Naive thymus-derived CD4-positive, alpha-beta T cell (primary cell): ENCODE measurements around the gene ROBO1. TPM values are rescaled to one million over a fixed set of nuclear protein-coding genes. Genes with fewer than 3 reads are reported as not detected.

ENCODE experiments used
- ATAC-seq: fragments of 150-1000 bp; cut with Tn5 transposase; 2 replicates; pipeline ENCODE4 v1.10.0; 2021; ENCODE audit warnings: mild to moderate bottlenecking, moderate library complexity
- CTCF ChIA-PET: fragments of 350-600 bp; sonication (Branson Sonifier 250); formaldehyde crosslinking; loops from one replicate; lab custom pipeline; 2021; ENCODE audit warnings: antibody characterized with exemption; lab: Charles Lee
- POLR2A ChIA-PET: fragments of 350-600 bp; sonication (Branson Sonifier 250); formaldehyde crosslinking; loops from one replicate; lab custom pipeline; 2021; ENCODE audit warnings: antibody characterized with exemption, inconsistent platforms; lab: Charles Lee
- DNase-seq, 9 donors: peaks; one replicate each; pipeline versions ENCODE4 v3.0.0 to v3.0.0-alpha.2; 2020 to 2022; ENCODE audit warnings: mixed read lengths in 1 of 9
- H3K27ac ChIP-seq: one replicate; pipeline ENCODE4 v1.7.0; 2013; ENCODE audit warnings: mild to moderate bottlenecking, low read depth, low read length, moderate library complexity
- H3K27me3 ChIP-seq, 2 donors: one replicate each; pipeline ENCODE4 v1.7.0; 2013; ENCODE audit warnings: low read length in 2 of 2, mild to moderate bottlenecking in 2 of 2, moderate library complexity in 2 of 2; ENCODE audit not compliant: control insufficient read depth in 2 of 2, insufficient read depth in 2 of 2
- H3K36me3 ChIP-seq, 3 experiments: 1 replicate in 2 of 3; 2 replicates in 1 of 3; pipeline ENCODE4 v1.7.0; 2013; ENCODE audit warnings: low read length in 3 of 3, mild to moderate bottlenecking in 3 of 3, moderate library complexity in 1 of 3; ENCODE audit not compliant: insufficient read depth in 3 of 3, control insufficient read depth in 2 of 3
- H3K4me1 ChIP-seq, 2 donors: one replicate each; pipeline ENCODE4 v1.7.0; 2013; ENCODE audit warnings: low read length in 2 of 2, mild to moderate bottlenecking in 2 of 2, moderate library complexity in 1 of 2; ENCODE audit not compliant: control insufficient read depth in 2 of 2, insufficient read depth in 2 of 2
- H3K4me3 ChIP-seq: 2 replicates; pipeline ENCODE4 v1.7.0; 2013; ENCODE audit warnings: mild to moderate bottlenecking, low read length
- H3K9me3 ChIP-seq, 3 experiments: 1 replicate in 2 of 3; 2 replicates in 1 of 3; pipeline ENCODE4 v1.7.0; 2013; ENCODE audit warnings: low read length in 3 of 3; ENCODE audit not compliant: control insufficient read depth in 2 of 3
- H3K27ac Mint-ChIP-seq, 9 donors: one replicate each; pipeline ENCODE4 v1.8.0; 2020 to 2022; ENCODE audit warnings: mixed read lengths in 9 of 9, mild to moderate bottlenecking in 8 of 9, moderate library complexity in 5 of 9, inconsistent platforms in 2 of 9
- H3K27me3 Mint-ChIP-seq, 5 donors: one replicate each; pipeline ENCODE4 v1.8.0; 2021 to 2022; ENCODE audit warnings: mixed read lengths in 5 of 5, mild to moderate bottlenecking in 1 of 5
- H3K36me3 Mint-ChIP-seq, 5 donors: one replicate each; pipeline ENCODE4 v1.8.0; 2020 to 2022; ENCODE audit warnings: mixed read lengths in 5 of 5, mild to moderate bottlenecking in 3 of 5, inconsistent platforms in 1 of 5
- H3K4me1 Mint-ChIP-seq, 7 donors: one replicate each; pipeline ENCODE4 v1.8.0; 2020 to 2022; ENCODE audit warnings: mixed read lengths in 7 of 7, mild to moderate bottlenecking in 3 of 7, inconsistent platforms in 1 of 7
- H3K4me3 Mint-ChIP-seq, 10 donors: one replicate each; pipeline ENCODE4 v1.8.0; 2020 to 2022; ENCODE audit warnings: mild to moderate bottlenecking in 10 of 10, mixed read lengths in 10 of 10, moderate library complexity in 6 of 10, inconsistent platforms in 2 of 10
- H3K9me3 Mint-ChIP-seq, 11 donors: one replicate each; pipeline ENCODE4 v1.8.0; 2020 to 2022; ENCODE audit warnings: mixed read lengths in 11 of 11, mild to moderate bottlenecking in 4 of 11, inconsistent platforms in 1 of 11, moderate library complexity in 1 of 11
- intact Hi-C, 2 donors: fragments of 100-400 bp; cut with micrococcal nuclease; formaldehyde crosslinking; loops; one replicate each; pipeline ENCODE4 v1.15.1; 2023
- polyA plus RNA-seq, 2 donors: library from polyadenylated mRNA; unstranded; fragments of 300-500 nt; fragmentation: Illumina TruSeq; gene quantifications; one replicate each; pipeline ENCODE4 v1.2.3, GENCODE V29; 2021
- total RNA-seq, 6 experiments: library from RNA in 5 of 6; stranded (reverse) in 5 of 6; gene quantifications; 1 replicate in 5 of 6; 2 replicates in 1 of 6; pipeline ENCODE4 v1.2.3 and lab custom pipeline; 2021 to 2026

The ROBO1 gene
- total and polyA plus RNA-seq, 7 experiments from 2014 or later: 0.08 to 0.59 (median 0.26) TPM; not detected in 2

DNA sequence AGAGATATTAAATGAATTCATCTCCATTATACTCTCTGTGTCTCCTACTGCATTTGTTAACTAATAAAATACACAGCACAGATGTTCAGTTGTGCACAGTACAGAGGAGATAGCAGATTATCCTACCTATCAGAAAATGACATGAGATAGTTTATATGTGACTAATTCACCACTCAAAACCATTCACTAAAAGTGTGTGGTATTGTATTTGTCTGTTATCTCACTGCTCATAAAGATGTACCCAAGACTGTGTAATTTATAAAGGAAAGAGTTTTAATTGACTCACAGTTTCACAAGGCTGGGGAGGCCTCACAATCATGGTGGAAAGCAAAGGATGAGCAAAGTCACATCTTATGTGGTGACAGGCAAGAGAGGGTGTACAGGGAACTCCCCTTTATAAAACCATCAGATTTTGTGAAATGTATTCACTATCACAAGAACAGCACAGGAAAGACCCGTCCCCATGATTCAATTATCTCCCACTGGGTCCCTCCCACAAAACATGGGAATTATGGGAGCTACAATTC, 936.3 kb downstream of the ROBO1 start:
- intact Hi-C loops: no loop called here
- H3K4me1 Mint-ChIP-seq: no peaks in the 10 kb centered on the region
- no peak for ATAC-seq

DNA sequence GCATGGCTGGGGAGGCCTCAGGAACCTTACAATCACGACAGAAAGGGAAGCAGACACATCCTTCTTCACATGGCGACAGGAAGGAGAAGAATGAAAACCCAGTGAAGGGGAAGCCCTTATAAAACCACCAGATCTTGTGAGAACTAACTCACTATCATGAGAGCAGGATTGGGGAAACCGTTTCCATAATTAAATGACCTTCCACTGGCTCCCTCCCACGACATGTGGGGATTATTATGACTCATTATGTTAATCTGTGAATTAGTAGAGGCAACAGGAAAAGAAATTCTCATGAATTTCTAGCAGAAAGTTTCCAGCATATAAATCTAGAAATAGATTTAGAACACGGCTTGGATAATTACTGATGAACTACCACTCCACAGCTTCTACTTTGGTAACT, 937.3 kb downstream of the ROBO1 start:
- H3K9me3 ChIP-seq: no peaks in the 10 kb centered on the region
- intact Hi-C loops: no loop called here
- no peak overlapping the region for H3K27ac ChIP-seq
- no peaks in the 10 kb centered on the region for H3K36me3 ChIP-seq
- Mint-ChIP-seq H3K4me3 (no peak overlapping the region), H3K9me3 (peaks cover 0 to 14% (median 0%) of the 10 kb centered on the region in 11 donors), H3K27me3 (no peaks in the 10 kb centered on the region), H3K4me1 (no peaks in the 10 kb centered on the region), H3K27ac (no peak overlapping the region), H3K36me3 (no peaks in the 10 kb centered on the region)
- CTCF ChIA-PET: no interaction called here
- ATAC-seq: no peak
- no peak overlapping the region for H3K4me3 ChIP-seq
- no peak for DNase-seq
- POLR2A ChIA-PET: no interaction called here
- H3K27me3 ChIP-seq: no peaks in the 10 kb centered on the region
- H3K4me1 ChIP-seq: no peaks in the 10 kb centered on the region

More for the DNA sequence above, 936.3 kb downstream of the ROBO1 start:
- H3K27ac Mint-ChIP-seq: no peak overlapping the region
- H3K36me3 Mint-ChIP-seq: no peaks in the 10 kb centered on the region
- POLR2A ChIA-PET: no interaction called here
- Histone ChIP-seq H3K9me3 (no peaks in the 10 kb centered on the region), H3K4me1 (no peaks in the 10 kb centered on the region), H3K4me3 (no peak overlapping the region), H3K36me3 (no peaks in the 10 kb centered on the region), H3K27ac (no peak overlapping the region), H3K27me3 (no peaks in the 10 kb centered on the region)
- H3K27me3 Mint-ChIP-seq: no peaks in the 10 kb centered on the region
- no peak for DNase-seq
- CTCF ChIA-PET: no interaction called here
- peaks cover 0 to 14% (median 0%) of the 10 kb centered on the region in 11 donors for H3K9me3 Mint-ChIP-seq
- no peak overlapping the region for H3K4me3 Mint-ChIP-seq

DNA sequence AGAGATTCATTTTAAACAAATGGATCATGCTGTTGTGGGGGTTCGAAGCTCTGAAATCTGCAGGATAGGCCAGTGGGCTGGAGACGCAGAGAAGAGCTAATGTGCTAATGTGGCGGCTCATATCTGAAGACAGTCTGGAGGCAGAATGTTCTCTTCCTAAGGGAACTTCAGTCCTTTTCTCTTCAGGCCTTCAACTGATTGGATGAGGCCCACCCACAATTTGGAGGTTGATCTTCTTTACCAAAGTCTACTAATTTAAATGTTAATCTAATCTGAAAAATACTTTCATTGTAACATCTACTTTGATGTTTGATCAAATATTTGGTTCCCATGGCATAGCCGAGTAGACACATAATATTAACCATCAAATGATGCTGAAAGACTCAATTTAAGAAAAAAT, 940.2 kb downstream of the ROBO1 start:
- Mint-ChIP-seq H3K4me1 (no peaks in the 10 kb centered on the region), H3K36me3 (no peaks in the 10 kb centered on the region), H3K4me3 (no peak overlapping the region), H3K27me3 (no peaks in the 10 kb centered on the region), H3K9me3 (peaks cover 0 to 14% (median 0%) of the 10 kb centered on the region in 11 donors), H3K27ac (no peak overlapping the region)
- ChIA-PET POLR2A (no interaction called here), CTCF (no interaction called here)
- ATAC-seq (no peak), DNase-seq (no peak)
- Histone ChIP-seq H3K9me3 (no peaks in the 10 kb centered on the region), H3K4me1 (no peaks in the 10 kb centered on the region), H3K36me3 (no peaks in the 10 kb centered on the region), H3K4me3 (no peak overlapping the region), H3K27ac (no peak overlapping the region), H3K27me3 (no peaks in the 10 kb centered on the region)
- intact Hi-C loops: no loop called here

DNA sequence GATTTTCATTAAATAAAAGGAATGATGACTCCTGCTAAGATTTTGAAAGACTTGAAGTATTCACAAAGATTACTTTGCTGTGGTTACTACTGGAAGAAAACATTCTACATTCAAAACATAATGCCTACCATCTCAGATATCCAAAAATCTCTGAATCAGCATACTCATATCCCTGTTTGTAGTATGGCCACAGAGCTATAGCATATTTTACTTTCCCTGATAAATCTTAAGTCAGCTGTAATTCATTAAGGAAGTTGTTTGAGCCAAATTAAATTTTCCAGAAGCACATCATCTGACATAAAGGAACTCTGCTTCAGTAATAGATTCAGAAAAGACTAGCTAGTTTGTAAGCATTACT, 942.0 kb downstream of the ROBO1 start:
- ATAC-seq (no peak), DNase-seq (no peak)
- H3K9me3 Mint-ChIP-seq: peaks cover 0 to 11% (median 0%) of the 10 kb centered on the region in 11 donors
- ChIA-PET POLR2A (no interaction called here), CTCF (no interaction called here)
- H3K36me3 ChIP-seq: no peaks in the 10 kb centered on the region
- H3K27me3 ChIP-seq: no peaks in the 10 kb centered on the region
- no peak overlapping the region for H3K4me3 Mint-ChIP-seq
- H3K36me3 Mint-ChIP-seq: no peaks in the 10 kb centered on the region
- intact Hi-C loops: no loop called here
- no peaks in the 10 kb centered on the region for H3K9me3 ChIP-seq
- H3K4me3 ChIP-seq: no peak overlapping the region
- H3K27me3 Mint-ChIP-seq: no peaks in the 10 kb centered on the region
- no peak overlapping the region for H3K27ac Mint-ChIP-seq
- H3K4me1 ChIP-seq: no peaks in the 10 kb centered on the region
- H3K27ac ChIP-seq: no peak overlapping the region
- no peaks in the 10 kb centered on the region for H3K4me1 Mint-ChIP-seq

DNA sequence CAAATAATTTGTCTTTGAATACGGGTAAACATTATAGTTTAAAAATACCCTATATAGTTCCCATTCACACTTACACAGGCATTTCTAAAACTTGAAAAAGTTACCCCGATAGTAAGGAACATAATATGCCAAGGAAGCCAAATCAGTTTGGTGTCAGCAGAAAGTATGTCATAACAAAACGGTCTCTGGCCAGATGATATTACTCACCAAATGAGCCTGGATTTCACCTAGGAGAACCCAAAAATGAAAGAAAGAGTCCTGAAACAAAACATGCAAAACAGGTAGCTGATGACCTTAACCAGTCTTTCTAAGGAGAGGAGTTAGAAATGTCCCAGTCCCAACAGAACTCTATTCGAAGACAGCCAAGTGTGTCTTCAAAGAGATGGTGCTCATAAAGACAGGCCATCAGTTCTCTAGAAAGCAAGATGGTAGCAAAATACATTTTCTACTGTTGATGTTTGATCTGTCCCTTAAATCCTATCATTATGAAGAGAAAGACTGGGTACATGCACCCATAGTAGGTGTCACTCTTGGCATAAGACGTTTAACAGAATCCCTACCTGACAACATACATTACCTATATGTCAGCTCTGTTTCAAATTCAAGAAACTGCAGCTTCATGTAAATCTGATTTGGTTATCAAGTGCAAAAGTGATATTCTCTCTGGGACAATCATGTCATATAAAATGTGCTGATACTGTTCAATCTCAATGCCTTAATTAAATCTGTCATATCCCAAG, 942.5 kb downstream of the ROBO1 start:
- H3K36me3 Mint-ChIP-seq: no peaks in the 10 kb centered on the region
- Histone ChIP-seq H3K4me3 (no peak overlapping the region), H3K36me3 (no peaks in the 10 kb centered on the region), H3K9me3 (no peaks in the 10 kb centered on the region), H3K27ac (no peak overlapping the region), H3K27me3 (no peaks in the 10 kb centered on the region), H3K4me1 (no peaks in the 10 kb centered on the region)
- no peaks in the 10 kb centered on the region for H3K4me1 Mint-ChIP-seq
- CTCF ChIA-PET: no interaction called here
- POLR2A ChIA-PET: no interaction called here
- DNase-seq (no peak), ATAC-seq (no peak)
- H3K27ac Mint-ChIP-seq: no peak overlapping the region
- no peaks in the 10 kb centered on the region for H3K27me3 Mint-ChIP-seq
- no peak overlapping the region for H3K4me3 Mint-ChIP-seq
- intact Hi-C loops: no loop called here
- H3K9me3 Mint-ChIP-seq: peaks cover 0 to 10% (median 0%) of the 10 kb centered on the region in 11 donors

DNA sequence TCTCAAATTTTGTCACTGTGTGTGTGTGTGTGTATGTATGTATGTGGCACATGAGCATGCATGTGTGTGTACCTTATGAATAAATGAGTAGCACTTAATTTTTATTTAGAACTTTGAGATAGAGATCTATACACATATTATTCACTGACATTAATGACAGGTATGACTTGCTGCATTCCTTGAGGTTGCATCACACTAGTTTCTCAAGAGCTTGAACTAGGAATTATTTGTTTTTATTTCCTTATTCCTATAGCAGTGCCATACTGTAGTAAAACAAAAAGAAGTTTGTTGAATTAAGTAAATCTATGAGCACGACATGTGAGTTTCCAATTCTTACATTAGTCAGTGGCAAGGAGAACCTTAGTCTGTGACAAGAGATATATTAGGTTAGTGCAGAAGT, 943.9 kb downstream of the ROBO1 start:
- Mint-ChIP-seq H3K36me3 (no peaks in the 10 kb centered on the region), H3K4me1 (no peaks in the 10 kb centered on the region), H3K4me3 (no peak overlapping the region), H3K27me3 (no peaks in the 10 kb centered on the region), H3K9me3 (peaks cover 0 to 12% (median 4%) of the 10 kb centered on the region in 11 donors), H3K27ac (no peak overlapping the region)
- Histone ChIP-seq H3K9me3 (no peaks in the 10 kb centered on the region), H3K4me3 (no peak overlapping the region), H3K4me1 (no peaks in the 10 kb centered on the region), H3K27me3 (no peaks in the 10 kb centered on the region), H3K27ac (no peak overlapping the region), H3K36me3 (no peaks in the 10 kb centered on the region)
- no peak for DNase-seq
- intact Hi-C loops: no loop called here
- ChIA-PET CTCF (no interaction called here), POLR2A (no interaction called here)
- no peak for ATAC-seq

DNA sequence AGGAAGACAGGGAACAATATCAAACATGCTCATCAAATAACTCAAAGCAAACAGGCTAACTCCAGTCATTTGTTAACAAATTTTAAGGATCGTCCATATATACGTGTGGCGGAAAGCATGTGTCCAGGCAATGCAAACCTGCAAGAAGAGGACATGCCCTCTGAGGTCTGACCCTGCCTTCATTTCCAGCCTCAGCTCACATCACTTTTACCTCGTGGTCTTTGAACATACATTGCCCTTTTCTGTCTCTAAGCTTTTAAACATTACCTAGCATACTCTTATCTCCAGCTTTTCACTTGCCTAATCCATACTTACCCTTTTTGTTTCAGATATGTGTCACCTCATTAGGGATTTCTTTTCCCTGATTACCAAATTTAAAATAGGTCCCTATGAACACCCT, 944.4 kb downstream of the ROBO1 start:
- no peak overlapping the region for H3K27ac Mint-ChIP-seq

More for the DNA sequence above, 944.4 kb downstream of the ROBO1 start:
- H3K9me3 ChIP-seq: no peaks in the 10 kb centered on the region
- H3K27me3 ChIP-seq: no peaks in the 10 kb centered on the region
- no peaks in the 10 kb centered on the region for H3K4me1 ChIP-seq
- Mint-ChIP-seq H3K4me3 (no peak overlapping the region), H3K9me3 (peaks cover 0 to 14% (median 5%) of the 10 kb centered on the region in 11 donors), H3K27me3 (no peaks in the 10 kb centered on the region), H3K4me1 (no peaks in the 10 kb centered on the region), H3K36me3 (no peaks in the 10 kb centered on the region)
- H3K4me3 ChIP-seq: no peak overlapping the region
- DNase-seq (no peak), ATAC-seq (no peak)
- no peak overlapping the region for H3K27ac ChIP-seq
- intact Hi-C loops: no loop called here
- no peaks in the 10 kb centered on the region for H3K36me3 ChIP-seq
- ChIA-PET POLR2A (no interaction called here), CTCF (no interaction called here)
